Transverse colon (tissue), 4 donors: Measurements from ENCODE around the gene SLC4A5. TPM values are rescaled to one million over a fixed set of nuclear protein-coding genes. Genes with fewer than 3 reads are reported as not detected.

ENCODE experiments used
- DNase-seq: peaks from one replicate; pipeline ENCODE4 v3.0.0-alpha.2; 2019
- H3K27ac ChIP-seq, 4 donors: fragments of 200-600 bp; sonication (generic); 2 replicates each; pipeline ENCODE4 v1.5.1; 2016 to 2018; ENCODE audit warnings: inconsistent platforms in 4 of 4
- H3K27me3 ChIP-seq: fragments of 200-600 bp; sonication (generic); 2 replicates; pipeline ENCODE4 v1.5.1; 2017; ENCODE audit warnings: inconsistent platforms
- H3K36me3 ChIP-seq, 4 donors: fragments of 200-600 bp; sonication (generic); 2 replicates each; pipeline ENCODE4 v1.5.1; 2017 to 2019; ENCODE audit warnings: inconsistent platforms in 4 of 4
- H3K4me1 ChIP-seq, 4 donors: fragments of 200-600 bp; sonication (generic); 2 replicates each; pipeline ENCODE4 v1.5.1; 2017 to 2020; ENCODE audit warnings: inconsistent platforms in 4 of 4
- H3K4me3 ChIP-seq, 4 donors: fragments of 200-600 bp; sonication (generic); 1 replicate in 1 of 4; 2 replicates in 3 of 4; pipeline versions ENCODE4 v1.5.1 to v1.6.1; 2017 to 2019; ENCODE audit warnings: inconsistent platforms in 4 of 4
- H3K9me3 ChIP-seq, 2 donors: fragments of 200-600 bp; sonication (generic); 2 replicates each; pipeline ENCODE4 v1.5.1; 2017 to 2019; ENCODE audit warnings: inconsistent platforms in 2 of 2
- CTCF ChIP-seq, 5 experiments: fragments of 200-600 bp in 3 of 5; fragments of 450-650 bp in 2 of 5; sonication (generic) in 3 of 5; IDR thresholded peaks; 1 replicate in 2 of 5; 2 replicates in 3 of 5; pipeline ENCODE4 v1.5.1; 2016 to 2017; ENCODE audit warnings: antibody characterized with exemption in 5 of 5, inconsistent platforms in 3 of 5, mild to moderate bottlenecking in 2 of 5, moderate library complexity in 1 of 5
- EP300 ChIP-seq: sonication (generic); formaldehyde crosslinking; IDR thresholded peaks from one replicate; pipeline ENCODE4 v1.6.1; 2017; ENCODE audit warnings: antibody characterized with exemption, low read depth
- POLR2A ChIP-seq: fragments of 450-650 bp; IDR thresholded peaks from one replicate; pipeline ENCODE4 v1.6.1; 2016; ENCODE audit warnings: antibody characterized with exemption, mild to moderate bottlenecking, moderate library complexity
- POLR2AphosphoS5 ChIP-seq, 3 donors: sonication (generic); formaldehyde crosslinking; IDR thresholded peaks; one replicate each; pipeline ENCODE4 v1.6.1; 2016; ENCODE audit warnings: antibody characterized with exemption in 3 of 3
- WGBS, 2 donors: methylation state at CpG; one replicate each; pipeline ENCODE4 v1.1.5; 2018; ENCODE audit warnings: low coverage in 1 of 2; 5-methylcytosine and 5-hydroxymethylcytosine counted together
- in situ Hi-C, 4 donors: fragments of 200-750 bp; cut with MboI; loops; one replicate each; pipeline versions ENCODE4 v1.15.0 to v1.15.1; 2017; ENCODE audit warnings: low sequenced_read_pairs in 3 of 4, low pct_ligation_motif_present in 1 of 4, low pct_unique_long_range_greater_than_20kb in 1 of 4
- intact Hi-C: fragments of 100-400 bp; cut with DNase I; formaldehyde crosslinking; loops from one replicate; pipeline ENCODE4 v1.15.1; 2023; ENCODE audit warnings: low total_unique reads
- total RNA-seq, 4 donors: library from RNA; depleted of rRNA; stranded (reverse); fragments of >200 nt; gene quantifications; one replicate each; pipeline ENCODE4 v1.1.0, GENCODE V29; 2016

SLC4A5 gene
- total RNA-seq, 4 donors from 2014 or later: 0.37 to 6.1 (median 3.5) TPM

- TF ChIP-seq POLR2AphosphoS5 (IDR thresholded peaks at IDR 0.05) (no peak), POLR2A (no peak), CTCF (IDR thresholded peaks at IDR 0.05) (no peak), EP300 (no peak)
- Histone ChIP-seq H3K4me1 (no peaks in the 10 kb centered on the region), H3K9me3 (no peaks in the 10 kb centered on the region), H3K27ac (no peak overlapping the region), H3K4me3 (no peak overlapping the region), H3K27me3 (no peaks in the 10 kb centered on the region), H3K36me3 (no peaks in the 10 kb centered on the region)
- in situ Hi-C loops (no loop called here), intact Hi-C loops (no loop called here)
- WGBS, 2 donors: 87% methylated on average over 5 to 7 of the region's 7 CpGs
- DNase-seq: no peak
Measured at GRCh38 chr2:74239346-74239745, 103.9 kb downstream of the SLC4A5 start.

- no peak for DNase-seq
- WGBS, 2 donors: 86% methylated on average over 2 of the region's 2 CpGs; no CpG with 5 or more reads in 1 of the 2 donors
Measured at GRCh38 chr2:74238879-74239278, 104.3 kb downstream of the SLC4A5 start.

GRCh38 chr2:74235041-74235440 lies 108.2 kb downstream of the SLC4A5 start:
- Histone ChIP-seq H3K4me1 (no peaks in the 10 kb centered on the region), H3K9me3 (no peaks in the 10 kb centered on the region), H3K27ac (no peak overlapping the region), H3K27me3 (no peaks in the 10 kb centered on the region), H3K36me3 (no peaks in the 10 kb centered on the region), H3K4me3 (no peak overlapping the region)
- no peak for TF ChIP-seq CTCF (IDR thresholded peaks at IDR 0.05)
- 88% methylated on average over 5 of the region's 5 CpGs; no CpG with 5 or more reads in 1 of the 2 donors for WGBS, 2 donors
- intact Hi-C loops: no loop called here
- in situ Hi-C loops: no loop called here
- no peak for DNase-seq

More at GRCh38 chr2:74238879-74239278, 104.3 kb downstream of the SLC4A5 start:
- intact Hi-C loops: no loop called here
- Histone ChIP-seq H3K27me3 (no peaks in the 10 kb centered on the region), H3K4me3 (no peak overlapping the region), H3K36me3 (no peaks in the 10 kb centered on the region), H3K9me3 (no peaks in the 10 kb centered on the region), H3K4me1 (no peaks in the 10 kb centered on the region), H3K27ac (no peak overlapping the region)
- in situ Hi-C loops: no loop called here
- TF ChIP-seq CTCF (IDR thresholded peaks at IDR 0.05): no peak

GRCh38 chr2:74233648-74234047 lies 109.6 kb downstream of the SLC4A5 start:
- Histone ChIP-seq H3K4me1 (no peaks in the 10 kb centered on the region), H3K27me3 (no peaks in the 10 kb centered on the region), H3K27ac (no peak overlapping the region), H3K9me3 (no peaks in the 10 kb centered on the region), H3K4me3 (no peak overlapping the region), H3K36me3 (no peaks in the 10 kb centered on the region)
- no peak for DNase-seq
- intact Hi-C loops: no loop called here
- no peak for TF ChIP-seq CTCF (IDR thresholded peaks at IDR 0.05)
- no peak for TF ChIP-seq EP300
- no peak for TF ChIP-seq POLR2AphosphoS5 (IDR thresholded peaks at IDR 0.05)
- TF ChIP-seq POLR2A: no peak
- in situ Hi-C loops: no loop called here
